Panc1 (cell line): ENCODE results near the gene DCLK2. TPM values are rescaled to one million over a fixed set of nuclear protein-coding genes. Genes with fewer than 3 reads are reported as not detected.

Experiments used
- ATAC-seq: fragments of 200-7000 bp; cut with Tn5 transposase; 2 replicates; pipeline ENCODE4 v1.9.1; 2020; ENCODE audit warnings: mild to moderate bottlenecking, moderate library complexity
- BruUV-seq: library from RNA; stranded (reverse); fragments of 400-500 nt; replicated peaks from 2 replicates; lab custom pipeline; 2021; lab: Mats Ljungman, UMichigan
- CTCF ChIA-PET: fragments of 300-600 bp; sonication (Branson Sonifier 250); formaldehyde crosslinking; loops from one replicate; lab custom pipeline; 2022; ENCODE audit warnings: antibody characterized with exemption; lab: Charles Lee
- POLR2A ChIA-PET: fragments of 300-600 bp; sonication (Branson Sonifier 250); formaldehyde crosslinking; loops from one replicate; lab custom pipeline; 2022; ENCODE audit warnings: antibody characterized with exemption; lab: Charles Lee
- DNase-seq: peaks from one replicate; pipeline ENCODE4 v3.0.0-alpha.2; 2010; ENCODE audit warnings: low read depth, low spot score
- H3K27ac ChIP-seq: 2 replicates; pipeline ENCODE4 v1.5.1; 2011; ENCODE audit warnings: mild to moderate bottlenecking, low read length, inconsistent platforms
- H3K27me3 ChIP-seq: fragments of 200-500 bp; sonication (Bioruptor generic); 2 replicates; pipeline ENCODE4 v1.6.0; 2014; ENCODE audit warnings: low read length, inconsistent platforms; ENCODE audit not compliant: control insufficient read depth, insufficient read depth
- H3K36me3 ChIP-seq: fragments of 200-500 bp; sonication (Bioruptor generic); 2 replicates; pipeline ENCODE4 v1.5.1; 2014; ENCODE audit warnings: inconsistent platforms, mild to moderate bottlenecking, low read length, moderate library complexity; ENCODE audit not compliant: control insufficient read depth, insufficient read depth
- H3K4me1 ChIP-seq: 2 replicates; pipeline ENCODE4 v1.5.1; 2011; ENCODE audit warnings: inconsistent platforms, mild to moderate bottlenecking, low read length, moderate library complexity; ENCODE audit not compliant: control insufficient read depth, insufficient read depth
- H3K4me3 ChIP-seq, 2 experiments: 2 replicates each; pipeline ENCODE4 v1.5.1; 2011 to 2012; ENCODE audit warnings: low read depth in 2 of 2, low read length in 2 of 2, mild to moderate bottlenecking in 2 of 2, inconsistent platforms in 1 of 2, moderate library complexity in 1 of 2
- H3K9me3 ChIP-seq: fragments of 200-500 bp; sonication (Bioruptor generic); 2 replicates; pipeline ENCODE4 v1.5.1; 2014; ENCODE audit warnings: low read depth, mild to moderate bottlenecking, inconsistent platforms, low read length, moderate library complexity; ENCODE audit not compliant: control insufficient read depth, insufficient read depth
- POLR2AphosphoS5 ChIP-seq: IDR thresholded peaks from 2 replicates; pipeline ENCODE4 v1.6.1; 2012; ENCODE audit warnings: mild to moderate bottlenecking, low read depth, low read length, moderate library complexity
- SIN3A ChIP-seq: IDR thresholded peaks from 2 replicates; pipeline ENCODE4 v1.6.1; 2012; ENCODE audit warnings: low read depth, mild to moderate bottlenecking, low read length, moderate library complexity, borderline replicate concordance; ENCODE audit not compliant: insufficient read depth
- TCF7L2 ChIP-seq: IDR thresholded peaks from 2 replicates; pipeline ENCODE4 v1.6.1; 2011; ENCODE audit warnings: mild to moderate bottlenecking, low read depth, low read length, inconsistent platforms
- in situ Hi-C: cut with HindIII; loops from 2 replicates; pipeline ENCODE4 v1.10.0; 2016; ENCODE audit warnings: low sequenced_read_pairs, low pct_unique_long_range_greater_than_20kb
- intact Hi-C: fragments of 100-400 bp; cut with micrococcal nuclease; formaldehyde crosslinking; loops from one replicate; pipeline ENCODE4 v1.10.0; 2022; ENCODE audit not compliant: unreplicated experiment
- total RNA-seq: library from RNA; stranded (reverse); gene quantifications from one replicate; pipeline ENCODE4 v1.2.1, GENCODE V29; 2021; ENCODE audit not compliant: unreplicated experiment
- TF ChIP-seq, protein P1 (sequence below): fragments of 450-650 bp; IDR thresholded peaks from 2 replicates; pipeline ENCODE4 v1.5.1; 2017; ENCODE audit warnings: mild to moderate bottlenecking
- TF ChIP-seq, protein P2 (sequence below), 2 experiments: IDR thresholded peaks; 2 replicates each; pipeline ENCODE4 v1.6.1; 2011 to 2012; ENCODE audit warnings: low read depth in 2 of 2, control low read depth in 1 of 2, low read length in 1 of 2, mild to moderate bottlenecking in 1 of 2, moderate library complexity in 1 of 2; ENCODE audit not compliant: insufficient read depth in 1 of 2

Gene DCLK2
- total RNA-seq, 1 experiment from 2014 or later, result 9.5 TPM

DNA sequence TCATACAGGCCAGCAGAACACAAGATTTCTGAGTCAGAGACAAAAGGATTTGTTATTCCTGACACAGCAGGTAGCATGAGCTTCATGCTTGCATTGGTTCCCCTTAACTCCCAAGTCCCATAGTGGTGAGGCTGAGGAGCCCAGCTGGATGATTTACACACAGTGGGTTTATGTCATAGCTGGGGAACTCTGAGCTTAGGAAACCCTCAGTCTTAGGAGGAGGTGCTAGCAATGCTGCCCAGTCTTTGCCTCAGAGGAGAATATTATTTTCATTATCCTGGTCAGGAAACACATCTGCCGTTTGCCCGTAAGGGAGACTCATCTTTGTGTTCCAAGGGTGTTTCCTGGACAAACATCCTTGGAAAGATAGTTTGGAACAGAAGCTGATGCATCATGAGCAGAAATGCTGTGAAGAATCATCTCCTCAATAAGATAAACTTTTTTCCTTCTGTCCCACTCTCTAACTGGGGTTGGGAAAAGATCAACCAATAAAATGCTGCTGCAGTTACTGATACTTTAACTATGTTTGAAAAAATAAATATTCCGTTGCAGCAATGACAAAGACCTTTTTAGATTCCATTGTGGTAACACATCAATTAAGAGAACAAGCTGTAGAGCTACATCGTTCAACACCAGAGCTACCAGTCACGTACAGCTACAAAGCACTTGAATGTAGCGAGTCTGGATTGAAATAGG lies 146.8 kb downstream of the DCLK2 start:
- ChIA-PET CTCF (no interaction called here), POLR2A (no interaction called here)
- TF ChIP-seq SIN3A (no peak), TCF7L2 (no peak), POLR2AphosphoS5 (no peak)
- TF ChIP-seq, protein P1, sequence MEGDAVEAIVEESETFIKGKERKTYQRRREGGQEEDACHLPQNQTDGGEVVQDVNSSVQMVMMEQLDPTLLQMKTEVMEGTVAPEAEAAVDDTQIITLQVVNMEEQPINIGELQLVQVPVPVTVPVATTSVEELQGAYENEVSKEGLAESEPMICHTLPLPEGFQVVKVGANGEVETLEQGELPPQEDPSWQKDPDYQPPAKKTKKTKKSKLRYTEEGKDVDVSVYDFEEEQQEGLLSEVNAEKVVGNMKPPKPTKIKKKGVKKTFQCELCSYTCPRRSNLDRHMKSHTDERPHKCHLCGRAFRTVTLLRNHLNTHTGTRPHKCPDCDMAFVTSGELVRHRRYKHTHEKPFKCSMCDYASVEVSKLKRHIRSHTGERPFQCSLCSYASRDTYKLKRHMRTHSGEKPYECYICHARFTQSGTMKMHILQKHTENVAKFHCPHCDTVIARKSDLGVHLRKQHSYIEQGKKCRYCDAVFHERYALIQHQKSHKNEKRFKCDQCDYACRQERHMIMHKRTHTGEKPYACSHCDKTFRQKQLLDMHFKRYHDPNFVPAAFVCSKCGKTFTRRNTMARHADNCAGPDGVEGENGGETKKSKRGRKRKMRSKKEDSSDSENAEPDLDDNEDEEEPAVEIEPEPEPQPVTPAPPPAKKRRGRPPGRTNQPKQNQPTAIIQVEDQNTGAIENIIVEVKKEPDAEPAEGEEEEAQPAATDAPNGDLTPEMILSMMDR, result no peak
- TF ChIP-seq, protein P2, sequence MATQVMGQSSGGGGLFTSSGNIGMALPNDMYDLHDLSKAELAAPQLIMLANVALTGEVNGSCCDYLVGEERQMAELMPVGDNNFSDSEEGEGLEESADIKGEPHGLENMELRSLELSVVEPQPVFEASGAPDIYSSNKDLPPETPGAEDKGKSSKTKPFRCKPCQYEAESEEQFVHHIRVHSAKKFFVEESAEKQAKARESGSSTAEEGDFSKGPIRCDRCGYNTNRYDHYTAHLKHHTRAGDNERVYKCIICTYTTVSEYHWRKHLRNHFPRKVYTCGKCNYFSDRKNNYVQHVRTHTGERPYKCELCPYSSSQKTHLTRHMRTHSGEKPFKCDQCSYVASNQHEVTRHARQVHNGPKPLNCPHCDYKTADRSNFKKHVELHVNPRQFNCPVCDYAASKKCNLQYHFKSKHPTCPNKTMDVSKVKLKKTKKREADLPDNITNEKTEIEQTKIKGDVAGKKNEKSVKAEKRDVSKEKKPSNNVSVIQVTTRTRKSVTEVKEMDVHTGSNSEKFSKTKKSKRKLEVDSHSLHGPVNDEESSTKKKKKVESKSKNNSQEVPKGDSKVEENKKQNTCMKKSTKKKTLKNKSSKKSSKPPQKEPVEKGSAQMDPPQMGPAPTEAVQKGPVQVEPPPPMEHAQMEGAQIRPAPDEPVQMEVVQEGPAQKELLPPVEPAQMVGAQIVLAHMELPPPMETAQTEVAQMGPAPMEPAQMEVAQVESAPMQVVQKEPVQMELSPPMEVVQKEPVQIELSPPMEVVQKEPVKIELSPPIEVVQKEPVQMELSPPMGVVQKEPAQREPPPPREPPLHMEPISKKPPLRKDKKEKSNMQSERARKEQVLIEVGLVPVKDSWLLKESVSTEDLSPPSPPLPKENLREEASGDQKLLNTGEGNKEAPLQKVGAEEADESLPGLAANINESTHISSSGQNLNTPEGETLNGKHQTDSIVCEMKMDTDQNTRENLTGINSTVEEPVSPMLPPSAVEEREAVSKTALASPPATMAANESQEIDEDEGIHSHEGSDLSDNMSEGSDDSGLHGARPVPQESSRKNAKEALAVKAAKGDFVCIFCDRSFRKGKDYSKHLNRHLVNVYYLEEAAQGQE (IDR thresholded peaks at IDR 0.05; ENCODE audit: insufficient read depth in 1 of 2, low read depth in 2 of 2, low read length in 1 of 2), result no peak
- in situ Hi-C loops, result no loop called here
- H3K4me1 ChIP-seq, result peaks cover 10% of the 10 kb centered on the region
- ATAC-seq, result peak; percentile 85
- H3K27me3 ChIP-seq, result no peaks in the 10 kb centered on the region
- intact Hi-C loops, result no loop called here
- DNase-seq, result no peak
- H3K9me3 ChIP-seq, result no peaks in the 10 kb centered on the region
- H3K27ac ChIP-seq, result peak overlapping the region; percentile 42
- BruUV-seq, result no TSS peak
- H3K4me3 ChIP-seq, result no peak overlapping the region
- no peaks in the 10 kb centered on the region; the same call in 1 of the 2 replicates for H3K36me3 ChIP-seq

DNA sequence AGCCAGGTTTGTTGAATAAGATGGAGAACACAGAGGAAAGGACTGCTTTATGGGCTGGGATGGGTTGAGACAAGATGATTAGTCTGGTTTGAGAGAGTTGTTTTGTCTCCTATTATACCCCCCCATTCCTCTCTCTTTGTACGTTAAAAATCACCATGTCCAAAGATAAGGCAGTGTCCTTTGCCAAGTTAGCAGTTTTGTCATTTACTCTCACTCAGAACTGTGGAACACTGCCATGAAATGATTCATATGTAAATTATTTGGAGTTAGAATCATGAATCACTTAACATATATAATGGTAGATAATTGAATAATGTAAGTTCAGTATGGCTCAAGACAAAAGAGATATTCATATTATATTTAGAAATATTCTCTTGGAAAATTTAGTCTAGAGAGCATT lies 151.3 kb downstream of the DCLK2 start:
- ATAC-seq (peak; percentile 58; the same call in 1 of the 2 replicates), DNase-seq (no peak)
- in situ Hi-C loops, result no loop called here
- no peak for TF ChIP-seq SIN3A
- TF ChIP-seq, protein P1, result no peak
- TF ChIP-seq TCF7L2, result no peak
- TF ChIP-seq, protein P2 (IDR thresholded peaks at IDR 0.05; ENCODE audit: insufficient read depth in 1 of 2, low read depth in 2 of 2, low read length in 1 of 2), result no peak
- CTCF ChIA-PET, result no interaction called here
- intact Hi-C loops, result no loop called here
- Histone ChIP-seq H3K9me3 (no peaks in the 10 kb centered on the region), H3K27me3 (no peaks in the 10 kb centered on the region), H3K4me1 (peaks cover 20% of the 10 kb centered on the region), H3K27ac (peak overlapping the region; percentile 75; the same call in 1 of the 2 replicates), H3K36me3 (no peaks in the 10 kb centered on the region; the same call in 1 of the 2 replicates), H3K4me3 (no peak overlapping the region)
- POLR2A ChIA-PET, result no interaction called here
- BruUV-seq, result no TSS peak
